Activated T-cell treated with anti-CD3 and anti-CD28 coated beads, Interleukin-2, amount 50 U/mL, for 24 hours (primary cell): ENCODE data around the gene PSMG3.

ENCODE experiments used
- DNase-seq: peaks from one replicate; pipeline ENCODE4 v3.0.0-alpha.2; 2020
- H3K27ac Mint-ChIP-seq: 2 replicates; pipeline ENCODE4 v1.8.0; 2020; ENCODE audit warnings: mild to moderate bottlenecking, mixed read lengths
- H3K27me3 Mint-ChIP-seq: 2 replicates; pipeline ENCODE4 v1.8.0; 2020; ENCODE audit warnings: mixed read lengths
- H3K36me3 Mint-ChIP-seq: 2 replicates; pipeline ENCODE4 v1.8.0; 2020; ENCODE audit warnings: low read depth, mixed read lengths
- H3K4me1 Mint-ChIP-seq: 2 replicates; pipeline ENCODE4 v1.8.0; 2020; ENCODE audit warnings: low read depth, mixed read lengths
- H3K4me3 Mint-ChIP-seq: 2 replicates; pipeline ENCODE4 v1.8.0; 2020; ENCODE audit warnings: mild to moderate bottlenecking, moderate library complexity, mixed read lengths
- H3K9me3 Mint-ChIP-seq: 2 replicates; pipeline ENCODE4 v1.8.0; 2020; ENCODE audit warnings: mixed read lengths

PSMG3 gene

GRCh38 chr7:1533547-1534329 is 36.1 kb downstream of the PSMG3 start:
- H3K36me3 Mint-ChIP-seq, result peaks cover 52% of the 10 kb centered on the region
- no peak for DNase-seq
- H3K27ac Mint-ChIP-seq, result peak overlapping the region; percentile 94
- no peaks in the 10 kb centered on the region for H3K27me3 Mint-ChIP-seq
- no peaks in the 10 kb centered on the region for H3K9me3 Mint-ChIP-seq
- H3K4me1 Mint-ChIP-seq, result peaks cover 47% of the 10 kb centered on the region
- H3K4me3 Mint-ChIP-seq, result peak overlapping the region; percentile 89

- Mint-ChIP-seq H3K4me3 (peak overlapping the region; percentile 89), H3K27ac (peak overlapping the region; percentile 94), H3K4me1 (peaks cover 47% of the 10 kb centered on the region), H3K27me3 (no peaks in the 10 kb centered on the region), H3K9me3 (no peaks in the 10 kb centered on the region), H3K36me3 (peaks cover 52% of the 10 kb centered on the region)
- no peak for DNase-seq
Observed at GRCh38 chr7:1533255-1533546, 36.6 kb downstream of the PSMG3 start.

DNA sequence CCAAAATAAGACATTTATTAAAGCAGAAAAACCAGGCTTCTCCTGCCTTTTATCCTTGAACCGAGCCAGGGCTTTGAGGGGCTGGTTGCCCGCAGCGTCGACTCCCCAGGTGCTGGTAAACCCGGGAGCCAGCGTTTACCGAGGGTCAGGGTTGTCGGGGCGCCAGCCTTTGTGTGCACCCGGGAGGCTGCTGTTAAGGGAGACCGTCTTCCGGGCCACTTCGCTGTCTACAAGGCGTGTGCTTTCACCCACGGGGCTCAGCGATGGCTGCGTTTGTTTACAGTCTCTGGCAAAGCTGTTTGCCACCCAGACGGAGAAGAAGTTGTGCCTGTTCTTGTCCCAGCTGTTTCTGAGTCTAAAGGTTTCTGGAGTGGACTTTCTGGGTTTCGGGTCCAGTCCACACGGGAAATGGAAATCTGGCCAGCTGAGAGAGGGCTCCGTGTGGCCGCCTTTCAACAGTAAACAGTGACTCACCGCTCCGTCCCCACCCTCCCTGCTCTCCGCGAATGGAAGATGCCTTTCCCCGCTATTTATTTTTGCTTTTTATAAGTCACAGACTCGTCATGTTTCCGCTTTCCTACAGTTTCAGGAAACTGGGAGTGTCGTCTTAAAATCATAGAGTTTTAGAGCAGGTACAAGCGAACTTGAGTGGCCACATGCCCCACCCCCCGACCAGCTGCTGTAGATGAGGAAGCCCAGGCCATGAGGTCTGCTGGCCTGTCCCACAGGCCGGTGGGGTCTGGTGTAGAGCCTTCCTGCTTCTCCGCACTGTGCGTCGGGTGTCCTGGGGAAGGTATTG is 37.2 kb downstream of the PSMG3 start:
- H3K27me3 Mint-ChIP-seq, result no peaks in the 10 kb centered on the region

DNA sequence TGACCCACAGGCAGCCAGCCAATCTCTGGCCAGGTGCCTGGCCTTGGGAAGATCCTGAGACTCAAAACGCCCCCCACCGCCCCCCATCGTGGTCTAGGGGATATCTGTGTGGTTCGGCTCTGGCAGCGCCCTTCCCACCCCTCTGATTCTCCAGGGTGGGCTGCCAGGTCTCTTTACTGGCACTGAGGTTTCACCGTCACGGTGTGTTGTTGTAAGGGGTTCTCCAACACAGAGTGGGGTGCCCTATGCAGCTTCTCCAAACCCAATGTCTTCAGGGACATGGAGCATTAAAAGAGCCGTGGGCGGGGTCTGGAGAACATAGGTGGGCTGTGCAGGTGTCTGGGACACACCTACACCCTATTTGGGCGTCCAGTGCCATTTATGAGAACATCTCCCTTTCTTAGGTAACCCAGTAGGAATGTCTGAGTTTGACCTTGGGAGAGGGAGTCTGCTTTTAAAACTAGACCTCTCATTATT is 37.8 kb downstream of the PSMG3 start:
- peaks cover 49% of the 10 kb centered on the region for H3K36me3 Mint-ChIP-seq
- no peak for DNase-seq
- H3K4me3 Mint-ChIP-seq, result peak overlapping the region; percentile 89
- no peaks in the 10 kb centered on the region for H3K9me3 Mint-ChIP-seq
- no peaks in the 10 kb centered on the region for H3K27me3 Mint-ChIP-seq
- H3K27ac Mint-ChIP-seq, result peak overlapping the region; percentile 94
- H3K4me1 Mint-ChIP-seq, result peaks cover 44% of the 10 kb centered on the region

More for the DNA sequence above, 37.2 kb downstream of the PSMG3 start:
- no peaks in the 10 kb centered on the region for H3K9me3 Mint-ChIP-seq
- peak overlapping the region; percentile 89 for H3K4me3 Mint-ChIP-seq
- peak; percentile 70 for DNase-seq
- H3K4me1 Mint-ChIP-seq, result peaks cover 44% of the 10 kb centered on the region
- peak overlapping the region; percentile 94 for H3K27ac Mint-ChIP-seq
- H3K36me3 Mint-ChIP-seq, result peaks cover 49% of the 10 kb centered on the region

DNA sequence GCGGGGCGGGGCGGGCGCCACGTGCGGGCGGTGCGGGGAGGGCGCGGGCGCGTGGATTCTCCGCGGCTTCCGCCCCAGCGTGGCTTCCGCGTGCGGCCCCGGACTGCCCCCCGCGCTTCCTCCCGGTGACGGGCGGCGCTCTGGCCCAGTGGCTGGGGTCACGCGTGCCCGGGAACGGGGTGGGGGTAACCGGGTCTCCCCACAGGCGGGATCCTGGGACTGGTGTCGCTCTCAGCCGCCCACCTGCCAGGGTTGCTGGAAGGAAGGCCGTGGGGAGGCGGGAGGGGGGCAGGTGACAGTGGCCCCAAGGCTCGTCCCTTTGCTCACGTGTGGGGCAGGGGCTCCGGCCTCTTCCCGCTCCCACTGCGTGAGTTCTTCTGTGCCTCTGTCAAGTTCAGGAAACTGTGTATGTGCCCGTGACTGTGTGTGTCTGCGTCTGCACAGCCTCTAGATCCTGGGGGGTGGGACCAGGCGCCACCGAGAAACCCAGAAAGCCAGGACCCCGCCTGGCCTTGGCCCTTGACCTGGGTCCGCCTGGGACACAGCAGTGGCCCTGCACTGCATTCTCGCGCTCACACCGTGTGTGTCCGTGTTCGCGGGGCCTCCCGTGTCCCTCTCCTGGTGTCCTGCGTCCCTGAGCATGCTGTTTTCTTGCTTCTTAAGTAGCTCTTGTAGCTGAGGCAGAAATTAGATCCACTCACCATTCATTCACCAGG is 38.4 kb downstream of the PSMG3 start:
- peaks cover 41% of the 10 kb centered on the region for H3K4me1 Mint-ChIP-seq
- peak overlapping the region; percentile 89 for H3K4me3 Mint-ChIP-seq
- H3K27ac Mint-ChIP-seq, result peak overlapping the region; percentile 94
- peaks cover 44% of the 10 kb centered on the region for H3K36me3 Mint-ChIP-seq
- peak; percentile 65 for DNase-seq
- H3K27me3 Mint-ChIP-seq, result no peaks in the 10 kb centered on the region
- no peaks in the 10 kb centered on the region for H3K9me3 Mint-ChIP-seq

GRCh38 chr7:1530946-1531262 is 38.9 kb downstream of the PSMG3 start:
- H3K9me3 Mint-ChIP-seq, result no peaks in the 10 kb centered on the region
- H3K27ac Mint-ChIP-seq, result no peak overlapping the region
- peaks cover 38% of the 10 kb centered on the region for H3K4me1 Mint-ChIP-seq
- peaks cover 40% of the 10 kb centered on the region for H3K36me3 Mint-ChIP-seq
- DNase-seq, result no peak
- no peak overlapping the region for H3K4me3 Mint-ChIP-seq
- no peaks in the 10 kb centered on the region for H3K27me3 Mint-ChIP-seq

DNA sequence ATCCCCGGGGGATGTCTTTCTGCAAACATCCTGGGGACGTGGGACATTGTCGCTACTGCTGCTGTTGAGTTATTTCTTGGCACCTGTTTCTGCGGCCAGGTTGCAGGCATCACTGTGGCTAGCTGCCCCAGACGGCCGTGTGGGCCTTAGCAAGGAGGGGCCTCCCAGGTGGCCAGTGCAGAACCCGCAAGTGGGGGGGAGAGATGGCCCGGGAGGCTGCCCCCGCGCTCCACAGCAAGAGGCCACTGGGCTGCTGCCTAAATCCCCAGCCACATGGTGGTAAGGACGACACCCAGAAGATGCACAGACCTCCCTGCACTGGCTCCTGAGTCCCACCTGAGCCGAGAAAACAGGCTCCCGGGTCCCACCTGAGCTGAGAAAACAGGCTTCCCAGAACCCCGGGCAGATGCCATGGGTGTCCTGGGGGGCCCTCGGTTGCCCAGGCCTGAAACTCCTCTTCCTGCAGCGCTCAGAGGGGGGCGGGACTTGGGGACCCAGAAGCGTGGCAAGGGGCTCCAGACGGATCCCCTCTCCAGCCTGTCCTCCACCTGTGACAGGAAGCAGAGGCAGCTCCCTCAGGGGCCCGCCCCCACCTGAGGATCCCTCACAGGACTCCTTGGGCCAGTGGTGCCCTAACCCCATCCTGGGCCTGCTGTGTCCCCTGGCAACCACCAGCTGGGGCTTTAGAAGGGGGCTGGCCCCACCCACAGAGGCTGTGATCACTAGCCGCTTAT is 40.3 kb downstream of the PSMG3 start:
- Mint-ChIP-seq H3K27me3 (no peaks in the 10 kb centered on the region), H3K9me3 (no peaks in the 10 kb centered on the region), H3K36me3 (peaks cover 27% of the 10 kb centered on the region), H3K4me1 (peaks cover 33% of the 10 kb centered on the region), H3K27ac (peak overlapping the region; percentile 79), H3K4me3 (peak overlapping the region; percentile 69)
- DNase-seq, result no peak

GRCh38 chr7:1526271-1526754 is 43.5 kb downstream of the PSMG3 start:
- H3K4me3 Mint-ChIP-seq, result no peak overlapping the region
- no peak for DNase-seq
- no peaks in the 10 kb centered on the region for H3K36me3 Mint-ChIP-seq
- peaks cover 8% of the 10 kb centered on the region for H3K4me1 Mint-ChIP-seq
- H3K9me3 Mint-ChIP-seq, result no peaks in the 10 kb centered on the region
- H3K27ac Mint-ChIP-seq, result no peak overlapping the region
- H3K27me3 Mint-ChIP-seq, result no peaks in the 10 kb centered on the region

GRCh38 chr7:1525409-1525808 is 44.4 kb downstream of the PSMG3 start:
- Mint-ChIP-seq H3K9me3 (no peaks in the 10 kb centered on the region), H3K4me1 (peaks cover 9% of the 10 kb centered on the region), H3K27ac (no peak overlapping the region), H3K27me3 (no peaks in the 10 kb centered on the region), H3K4me3 (no peak overlapping the region), H3K36me3 (no peaks in the 10 kb centered on the region)
- DNase-seq, result no peak

GRCh38 chr7:1523844-1524243 is 46.0 kb downstream of the PSMG3 start:
- no peaks in the 10 kb centered on the region for H3K27me3 Mint-ChIP-seq
- no peak overlapping the region for H3K4me3 Mint-ChIP-seq
- no peak overlapping the region for H3K27ac Mint-ChIP-seq

DNA sequence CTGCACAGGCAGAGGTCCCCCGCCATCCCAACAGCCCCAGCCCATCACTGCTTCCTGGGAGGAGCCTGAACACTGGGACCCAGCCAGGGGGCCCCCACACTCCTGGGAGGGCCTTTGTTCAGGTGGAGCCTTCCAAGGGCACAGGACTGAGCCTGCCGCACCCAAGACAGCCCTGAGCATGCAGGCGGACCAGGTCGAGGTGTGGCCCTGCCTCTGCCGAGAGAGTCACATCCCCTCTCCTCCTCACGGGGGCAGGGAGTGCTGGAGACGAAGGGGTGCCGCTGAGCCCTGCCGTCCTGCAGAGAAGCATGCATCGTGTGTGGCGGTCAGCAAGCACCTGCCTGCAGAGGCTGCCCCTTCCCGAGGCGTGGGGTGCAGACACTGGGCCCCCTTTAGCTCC is 46.6 kb downstream of the PSMG3 start:
- no peak for DNase-seq
- no peaks in the 10 kb centered on the region for H3K36me3 Mint-ChIP-seq
- no peak overlapping the region for H3K4me3 Mint-ChIP-seq
- H3K9me3 Mint-ChIP-seq, result peaks cover 6% of the 10 kb centered on the region
- H3K4me1 Mint-ChIP-seq, result peaks cover 7% of the 10 kb centered on the region
- H3K27ac Mint-ChIP-seq, result no peak overlapping the region
- no peaks in the 10 kb centered on the region for H3K27me3 Mint-ChIP-seq

More at GRCh38 chr7:1523844-1524243, 46.0 kb downstream of the PSMG3 start:
- Mint-ChIP-seq H3K9me3 (peaks cover 6% of the 10 kb centered on the region), H3K4me1 (peaks cover 7% of the 10 kb centered on the region), H3K36me3 (no peaks in the 10 kb centered on the region)
- DNase-seq, result no peak

GRCh38 chr7:1521456-1521855 is 48.4 kb downstream of the PSMG3 start:
- Mint-ChIP-seq H3K9me3 (peaks cover 6% of the 10 kb centered on the region), H3K27ac (no peak overlapping the region), H3K4me1 (peaks cover 7% of the 10 kb centered on the region), H3K4me3 (no peak overlapping the region), H3K27me3 (no peaks in the 10 kb centered on the region), H3K36me3 (no peaks in the 10 kb centered on the region)
- DNase-seq, result no peak

GRCh38 chr7:1520539-1521234 is 49.1 kb downstream of the PSMG3 start:
- Mint-ChIP-seq H3K27ac (no peak overlapping the region), H3K36me3 (no peaks in the 10 kb centered on the region), H3K27me3 (no peaks in the 10 kb centered on the region), H3K4me3 (no peak overlapping the region), H3K9me3 (peaks cover 6% of the 10 kb centered on the region), H3K4me1 (peaks cover 7% of the 10 kb centered on the region)
- no peak for DNase-seq
